ENCODE data around the gene GDAP1L1. TPM values are rescaled to one million over a fixed set of nuclear protein-coding genes. Genes with fewer than 3 reads are reported as not detected.
A peak's percentile ranks its signal among the peaks of the same experiment; 100 is the strongest.

GDAP1L1 gene
- total and polyA plus RNA-seq, 4 donors = not detected

DNA sequence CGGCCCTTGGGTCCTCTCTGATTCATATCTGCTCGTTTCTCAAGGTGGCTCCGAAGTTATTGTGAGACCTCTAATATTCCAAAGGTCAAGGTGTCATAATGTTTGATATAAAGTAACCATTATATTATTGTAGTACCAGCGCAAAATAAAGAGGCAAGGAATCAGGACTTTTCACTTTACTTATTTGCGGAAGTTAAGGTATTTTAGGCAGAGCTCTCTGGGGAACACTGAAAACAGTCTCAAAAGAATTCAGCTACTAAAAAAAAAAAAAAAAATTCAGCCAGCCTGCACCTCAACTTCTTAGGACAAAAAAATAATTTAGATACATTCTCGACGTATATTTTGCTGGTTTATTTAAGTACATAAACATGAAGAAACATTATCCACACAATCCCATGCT is 38.9 kb upstream of the GDAP1L1 start:
- WGBS = 60% methylated on average over 7 of the region's 7 CpGs
- peaks cover 2 to 12% (median 7%) of the 10 kb centered on the region in 4 donors for H3K36me3 ChIP-seq (ENCODE audit: control insufficient read depth in 4 of 4, insufficient read depth in 3 of 4, low read depth in 1 of 4, low read length in 3 of 4)
- H3K9ac ChIP-seq (ENCODE audit: low read depth in 1 of 2, low read length in 2 of 2) = no peak overlapping the region
- H3K27ac ChIP-seq (ENCODE audit: low read depth in 1 of 2, low read length in 2 of 2) = no peak overlapping the region
- no peaks in the 10 kb centered on the region for H3K9me3 ChIP-seq (ENCODE audit: control insufficient read depth in 4 of 4, low read length in 3 of 4)
- peaks cover 6 to 45% (median 36%) of the 10 kb centered on the region in 4 donors for H3K4me1 ChIP-seq (ENCODE audit: control insufficient read depth in 4 of 4, insufficient read depth in 4 of 4, low read length in 3 of 4)
- TF ChIP-seq TAF1 (conservative IDR thresholded peaks at IDR 0.05) (no peak), HNF4G (IDR thresholded peaks at IDR 0.05) (no peak), HNF4A (conservative IDR thresholded peaks at IDR 0.05) (no peak), GABPA (IDR thresholded peaks at IDR 0.05 in 1 of 2, conservative IDR thresholded peaks at IDR 0.05 in 1 of 2) (no peak), FOXA1 (IDR thresholded peaks at IDR 0.05) (no peak), JUND (IDR thresholded peaks at IDR 0.05) (no peak), FOXA2 (IDR thresholded peaks at IDR 0.05) (no peak), EGR1 (IDR thresholded peaks at IDR 0.05; ENCODE audit: low read depth in 2 of 2) (no peak), SP1 (IDR thresholded peaks at IDR 0.05) (no peak), RXRA (IDR thresholded peaks at IDR 0.05) (no peak), YY1 (IDR thresholded peaks at IDR 0.05) (no peak)
- TF ChIP-seq, protein P1, sequence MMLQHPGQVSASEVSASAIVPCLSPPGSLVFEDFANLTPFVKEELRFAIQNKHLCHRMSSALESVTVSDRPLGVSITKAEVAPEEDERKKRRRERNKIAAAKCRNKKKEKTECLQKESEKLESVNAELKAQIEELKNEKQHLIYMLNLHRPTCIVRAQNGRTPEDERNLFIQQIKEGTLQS (IDR thresholded peaks at IDR 0.05) = no peak
- TF ChIP-seq, protein P2, sequence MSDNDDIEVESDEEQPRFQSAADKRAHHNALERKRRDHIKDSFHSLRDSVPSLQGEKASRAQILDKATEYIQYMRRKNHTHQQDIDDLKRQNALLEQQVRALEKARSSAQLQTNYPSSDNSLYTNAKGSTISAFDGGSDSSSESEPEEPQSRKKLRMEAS (IDR thresholded peaks at IDR 0.05) = no peak
- TF ChIP-seq, protein P3, sequence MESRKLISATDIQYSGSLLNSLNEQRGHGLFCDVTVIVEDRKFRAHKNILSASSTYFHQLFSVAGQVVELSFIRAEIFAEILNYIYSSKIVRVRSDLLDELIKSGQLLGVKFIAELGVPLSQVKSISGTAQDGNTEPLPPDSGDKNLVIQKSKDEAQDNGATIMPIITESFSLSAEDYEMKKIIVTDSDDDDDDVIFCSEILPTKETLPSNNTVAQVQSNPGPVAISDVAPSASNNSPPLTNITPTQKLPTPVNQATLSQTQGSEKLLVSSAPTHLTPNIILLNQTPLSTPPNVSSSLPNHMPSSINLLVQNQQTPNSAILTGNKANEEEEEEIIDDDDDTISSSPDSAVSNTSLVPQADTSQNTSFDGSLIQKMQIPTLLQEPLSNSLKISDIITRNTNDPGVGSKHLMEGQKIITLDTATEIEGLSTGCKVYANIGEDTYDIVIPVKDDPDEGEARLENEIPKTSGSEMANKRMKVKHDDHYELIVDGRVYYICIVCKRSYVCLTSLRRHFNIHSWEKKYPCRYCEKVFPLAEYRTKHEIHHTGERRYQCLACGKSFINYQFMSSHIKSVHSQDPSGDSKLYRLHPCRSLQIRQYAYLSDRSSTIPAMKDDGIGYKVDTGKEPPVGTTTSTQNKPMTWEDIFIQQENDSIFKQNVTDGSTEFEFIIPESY (IDR thresholded peaks at IDR 0.05) = no peak
- H3K4me3 ChIP-seq (ENCODE audit: low read depth in 1 of 3, low read length in 3 of 3) = no peak overlapping the region
- no peaks in the 10 kb centered on the region for H3K27me3 ChIP-seq (ENCODE audit: control insufficient read depth in 4 of 4, insufficient read depth in 4 of 4, low read length in 3 of 4)
- DNase-seq (ENCODE audit: low spot score) = no peak

DNA sequence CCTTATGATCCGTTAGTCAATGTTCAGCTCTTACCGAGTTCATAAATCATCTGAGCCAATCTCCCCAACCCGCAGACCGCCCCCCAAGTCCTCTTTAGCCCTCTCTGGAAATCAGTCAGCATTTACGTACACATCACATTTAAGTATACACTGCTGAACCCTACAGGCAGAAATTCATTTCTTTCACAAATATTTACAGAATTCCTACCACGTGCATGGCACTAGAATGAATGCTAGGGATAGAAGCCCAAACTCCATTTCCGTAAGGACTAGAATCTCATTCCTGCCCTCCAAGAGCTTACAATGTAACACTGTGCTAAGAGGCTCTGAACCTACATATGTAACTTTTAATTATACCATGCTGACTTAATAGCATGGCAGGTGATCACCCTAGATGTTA is 38.3 kb upstream of the GDAP1L1 start:
- 35% methylated on average over 7 of the region's 7 CpGs for WGBS
- TF ChIP-seq, protein P3 (IDR thresholded peaks at IDR 0.05) = no peak
- TF ChIP-seq FOXA1 (IDR thresholded peaks at IDR 0.05) (no peak), EGR1 (IDR thresholded peaks at IDR 0.05; ENCODE audit: low read depth in 2 of 2) (no peak), RXRA (IDR thresholded peaks at IDR 0.05) (no peak), JUND (IDR thresholded peaks at IDR 0.05) (no peak)
- TF ChIP-seq, protein P2 (IDR thresholded peaks at IDR 0.05) = no peak
- TF ChIP-seq, protein P4, sequence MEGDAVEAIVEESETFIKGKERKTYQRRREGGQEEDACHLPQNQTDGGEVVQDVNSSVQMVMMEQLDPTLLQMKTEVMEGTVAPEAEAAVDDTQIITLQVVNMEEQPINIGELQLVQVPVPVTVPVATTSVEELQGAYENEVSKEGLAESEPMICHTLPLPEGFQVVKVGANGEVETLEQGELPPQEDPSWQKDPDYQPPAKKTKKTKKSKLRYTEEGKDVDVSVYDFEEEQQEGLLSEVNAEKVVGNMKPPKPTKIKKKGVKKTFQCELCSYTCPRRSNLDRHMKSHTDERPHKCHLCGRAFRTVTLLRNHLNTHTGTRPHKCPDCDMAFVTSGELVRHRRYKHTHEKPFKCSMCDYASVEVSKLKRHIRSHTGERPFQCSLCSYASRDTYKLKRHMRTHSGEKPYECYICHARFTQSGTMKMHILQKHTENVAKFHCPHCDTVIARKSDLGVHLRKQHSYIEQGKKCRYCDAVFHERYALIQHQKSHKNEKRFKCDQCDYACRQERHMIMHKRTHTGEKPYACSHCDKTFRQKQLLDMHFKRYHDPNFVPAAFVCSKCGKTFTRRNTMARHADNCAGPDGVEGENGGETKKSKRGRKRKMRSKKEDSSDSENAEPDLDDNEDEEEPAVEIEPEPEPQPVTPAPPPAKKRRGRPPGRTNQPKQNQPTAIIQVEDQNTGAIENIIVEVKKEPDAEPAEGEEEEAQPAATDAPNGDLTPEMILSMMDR (IDR thresholded peaks at IDR 0.05; ENCODE audit: low read depth, low read length, missing input control) = no peak
- DNase-seq (ENCODE audit: low spot score) = no peak
- H3K9ac ChIP-seq (ENCODE audit: low read depth in 1 of 2, low read length in 2 of 2) = peak overlapping the region; percentile 38 to 94
- H3K36me3 ChIP-seq (ENCODE audit: control insufficient read depth in 4 of 4, insufficient read depth in 3 of 4, low read depth in 1 of 4, low read length in 3 of 4) = peaks cover 2 to 11% (median 5%) of the 10 kb centered on the region in 4 donors
- H3K9me3 ChIP-seq (ENCODE audit: control insufficient read depth in 4 of 4, low read length in 3 of 4) = no peaks in the 10 kb centered on the region
- peak overlapping the region in 1 of 3 donors; percentile 96 for H3K4me3 ChIP-seq (ENCODE audit: low read depth in 1 of 3, low read length in 3 of 3)
- H3K27ac ChIP-seq (ENCODE audit: low read depth in 1 of 2, low read length in 2 of 2) = no peak overlapping the region
- no peaks in the 10 kb centered on the region for H3K27me3 ChIP-seq (ENCODE audit: control insufficient read depth in 4 of 4, insufficient read depth in 4 of 4, low read length in 3 of 4)
- H3K4me1 ChIP-seq (ENCODE audit: control insufficient read depth in 4 of 4, insufficient read depth in 4 of 4, low read length in 3 of 4) = peaks cover 6 to 45% (median 36%) of the 10 kb centered on the region in 4 donors
